Gastrocnemius medialis (tissue), 4 donors: Measurements from ENCODE around the gene ATP2A2.

Experiments used
- POLR2A ChIP-seq, 2 donors: fragments of 450-650 bp; IDR thresholded peaks; one replicate each; pipeline ENCODE4 v1.6.1; 2017; ENCODE audit warnings: antibody characterized with exemption in 2 of 2, mild to moderate bottlenecking in 2 of 2, moderate library complexity in 2 of 2
- TF ChIP-seq, protein P1 (sequence below), 5 experiments: fragments of 450-650 bp in 3 of 5; fragments of 200-600 bp in 2 of 5; sonication (generic) in 2 of 5; IDR thresholded peaks in 4 of 5; conservative IDR thresholded peaks in 1 of 5; 1 replicate in 4 of 5; 2 replicates in 1 of 5; pipeline ENCODE4 v1.5.1; 2016 to 2019; ENCODE audit warnings: antibody characterized with exemption in 5 of 5, mild to moderate bottlenecking in 3 of 5, moderate library complexity in 3 of 5

DNA sequence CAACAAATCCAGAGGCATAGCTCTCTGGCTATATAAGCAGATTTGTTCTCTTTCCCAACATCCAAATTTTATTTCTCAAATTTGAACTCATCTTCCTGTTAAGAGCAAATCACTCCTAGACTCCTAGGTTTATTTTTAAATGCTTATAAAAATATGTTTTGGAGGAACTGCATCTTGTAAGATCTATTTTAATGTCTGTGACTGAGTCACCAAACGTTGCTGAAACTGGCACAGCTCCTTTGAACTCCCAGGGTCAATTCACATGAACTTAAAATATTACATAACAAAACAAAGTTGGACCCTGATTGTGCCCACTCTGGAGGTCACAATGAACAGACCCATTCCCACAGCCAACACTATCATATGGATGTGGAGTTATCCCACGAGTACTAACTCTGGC is 98.6 kb downstream of the ATP2A2 start:
- TF ChIP-seq, protein P1, sequence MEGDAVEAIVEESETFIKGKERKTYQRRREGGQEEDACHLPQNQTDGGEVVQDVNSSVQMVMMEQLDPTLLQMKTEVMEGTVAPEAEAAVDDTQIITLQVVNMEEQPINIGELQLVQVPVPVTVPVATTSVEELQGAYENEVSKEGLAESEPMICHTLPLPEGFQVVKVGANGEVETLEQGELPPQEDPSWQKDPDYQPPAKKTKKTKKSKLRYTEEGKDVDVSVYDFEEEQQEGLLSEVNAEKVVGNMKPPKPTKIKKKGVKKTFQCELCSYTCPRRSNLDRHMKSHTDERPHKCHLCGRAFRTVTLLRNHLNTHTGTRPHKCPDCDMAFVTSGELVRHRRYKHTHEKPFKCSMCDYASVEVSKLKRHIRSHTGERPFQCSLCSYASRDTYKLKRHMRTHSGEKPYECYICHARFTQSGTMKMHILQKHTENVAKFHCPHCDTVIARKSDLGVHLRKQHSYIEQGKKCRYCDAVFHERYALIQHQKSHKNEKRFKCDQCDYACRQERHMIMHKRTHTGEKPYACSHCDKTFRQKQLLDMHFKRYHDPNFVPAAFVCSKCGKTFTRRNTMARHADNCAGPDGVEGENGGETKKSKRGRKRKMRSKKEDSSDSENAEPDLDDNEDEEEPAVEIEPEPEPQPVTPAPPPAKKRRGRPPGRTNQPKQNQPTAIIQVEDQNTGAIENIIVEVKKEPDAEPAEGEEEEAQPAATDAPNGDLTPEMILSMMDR (IDR thresholded peaks at IDR 0.05 in 4 of 5, conservative IDR thresholded peaks at IDR 0.05 in 1 of 5), result no peak
- no peak for TF ChIP-seq POLR2A (IDR thresholded peaks at IDR 0.05)
